ENCODE measurements around the gene ZNF718. TPM values are rescaled to one million over a fixed set of nuclear protein-coding genes. Genes with fewer than 3 reads are reported as not detected.

The ZNF718 gene
- total RNA-seq, 1 experiment from 2014 or later: 3.2 TPM

DNA sequence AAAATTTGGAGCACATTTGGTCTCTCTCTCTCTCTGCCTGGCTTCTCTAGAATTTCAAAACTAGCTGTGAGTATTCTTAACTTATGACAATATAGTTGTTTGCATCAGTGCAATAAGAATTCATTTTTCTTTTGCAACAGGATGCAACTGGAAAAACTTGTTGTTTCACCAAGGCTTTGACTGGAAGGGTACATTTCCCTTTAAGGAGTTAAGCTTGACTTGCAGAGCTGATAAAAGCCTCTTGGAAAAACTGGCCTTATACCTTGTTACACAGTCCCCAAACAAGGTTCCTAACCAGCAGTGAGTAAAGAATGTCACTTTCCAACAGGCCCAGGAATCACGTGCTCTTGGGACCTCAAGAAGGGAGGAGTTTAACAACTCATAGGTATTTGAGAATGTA, 25.9 kb upstream of the ZNF718 start:
- no peak overlapping the region for H2AFZ ChIP-seq (ENCODE audit: low read length)
- intact Hi-C loops (cut with micrococcal nuclease): no loop called here
- ChIA-PET POLR2A (ENCODE audit: unreplicated experiment) (no interaction called here), CTCF (no interaction called here)
- H3K9ac ChIP-seq (ENCODE audit: low read length): no peak overlapping the region
- H3K27ac ChIP-seq (ENCODE audit: low read length): no peak overlapping the region
- peaks cover 7% of the 10 kb centered on the region for H3K9me3 ChIP-seq (ENCODE audit: low read length)
- H3K79me2 ChIP-seq (ENCODE audit: low read length): no peaks in the 10 kb centered on the region
- no peaks in the 10 kb centered on the region for H3F3A ChIP-seq (ENCODE audit: low read length, unreplicated experiment)
- TF ChIP-seq EZH2phosphoT487 (IDR thresholded peaks at IDR 0.05; ENCODE audit: borderline replicate concordance, low read length) (no peak), EZH2 (IDR thresholded peaks at IDR 0.05; ENCODE audit: low read length, unreplicated experiment) (no peak)
- TF ChIP-seq, protein P1, sequence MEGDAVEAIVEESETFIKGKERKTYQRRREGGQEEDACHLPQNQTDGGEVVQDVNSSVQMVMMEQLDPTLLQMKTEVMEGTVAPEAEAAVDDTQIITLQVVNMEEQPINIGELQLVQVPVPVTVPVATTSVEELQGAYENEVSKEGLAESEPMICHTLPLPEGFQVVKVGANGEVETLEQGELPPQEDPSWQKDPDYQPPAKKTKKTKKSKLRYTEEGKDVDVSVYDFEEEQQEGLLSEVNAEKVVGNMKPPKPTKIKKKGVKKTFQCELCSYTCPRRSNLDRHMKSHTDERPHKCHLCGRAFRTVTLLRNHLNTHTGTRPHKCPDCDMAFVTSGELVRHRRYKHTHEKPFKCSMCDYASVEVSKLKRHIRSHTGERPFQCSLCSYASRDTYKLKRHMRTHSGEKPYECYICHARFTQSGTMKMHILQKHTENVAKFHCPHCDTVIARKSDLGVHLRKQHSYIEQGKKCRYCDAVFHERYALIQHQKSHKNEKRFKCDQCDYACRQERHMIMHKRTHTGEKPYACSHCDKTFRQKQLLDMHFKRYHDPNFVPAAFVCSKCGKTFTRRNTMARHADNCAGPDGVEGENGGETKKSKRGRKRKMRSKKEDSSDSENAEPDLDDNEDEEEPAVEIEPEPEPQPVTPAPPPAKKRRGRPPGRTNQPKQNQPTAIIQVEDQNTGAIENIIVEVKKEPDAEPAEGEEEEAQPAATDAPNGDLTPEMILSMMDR (conservative IDR thresholded peaks at IDR 0.05; ENCODE audit: low read depth, low read length): no peak
- no peaks in the 10 kb centered on the region for H3K27me3 ChIP-seq (ENCODE audit: low read length)
- DNase-seq (no peak), ATAC-seq (no peak)
- H3K4me3 ChIP-seq (ENCODE audit: low read length): no peak overlapping the region
- H4K20me1 ChIP-seq (ENCODE audit: low read length): no peaks in the 10 kb centered on the region
- no TSS peak for BruUV-seq (replicated peaks)
- no peak overlapping the region for H3K4me2 ChIP-seq (ENCODE audit: low read length)
- no peaks in the 10 kb centered on the region for H3K9me2 ChIP-seq (replicated peaks; ENCODE audit: low read length)
- no peaks in the 10 kb centered on the region for H3K36me3 ChIP-seq (ENCODE audit: low read depth, low read length)
- H3K4me1 ChIP-seq (ENCODE audit: insufficient read depth, low read length): no peaks in the 10 kb centered on the region

DNA sequence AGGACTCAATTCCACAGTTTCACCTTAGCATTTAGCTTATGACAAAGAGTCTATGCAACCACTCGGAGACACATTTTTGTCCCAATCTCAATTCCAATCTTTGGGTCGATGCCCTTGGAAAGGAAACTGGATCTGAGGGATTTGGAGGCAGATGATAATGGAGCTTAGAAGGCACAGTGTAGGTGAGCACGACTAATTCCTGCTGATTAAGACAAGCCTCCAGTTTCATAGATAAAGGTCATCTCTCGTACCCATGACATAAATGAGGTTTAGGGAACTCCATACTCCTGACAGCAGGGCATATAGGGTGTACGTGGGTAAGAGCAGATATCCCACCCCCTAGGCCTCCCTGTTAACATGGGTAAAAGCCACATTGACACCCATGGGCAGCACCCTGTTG, 24.4 kb upstream of the ZNF718 start:
- H3K4me3 ChIP-seq (ENCODE audit: low read length): no peak overlapping the region
- CTCF ChIA-PET: no interaction called here
- no peaks in the 10 kb centered on the region for H4K20me1 ChIP-seq (ENCODE audit: low read length)
- TF ChIP-seq, protein P1 (conservative IDR thresholded peaks at IDR 0.05; ENCODE audit: low read depth, low read length): no peak
- no peak for TF ChIP-seq EZH2 (IDR thresholded peaks at IDR 0.05; ENCODE audit: low read length, unreplicated experiment)
- TF ChIP-seq EZH2phosphoT487 (IDR thresholded peaks at IDR 0.05; ENCODE audit: borderline replicate concordance, low read length): no peak
- POLR2A ChIA-PET (ENCODE audit: unreplicated experiment): no interaction called here
- no peak overlapping the region for H3K4me2 ChIP-seq (ENCODE audit: low read length)
- H3K9me3 ChIP-seq (ENCODE audit: low read length): peaks cover 7% of the 10 kb centered on the region
- DNase-seq (no peak), ATAC-seq (no peak)
- H3K36me3 ChIP-seq (ENCODE audit: low read depth, low read length): no peaks in the 10 kb centered on the region
- no TSS peak for BruUV-seq (replicated peaks)
- no peak overlapping the region for H3K9ac ChIP-seq (ENCODE audit: low read length)
- intact Hi-C loops (cut with micrococcal nuclease): no loop called here
- no peak overlapping the region for H2AFZ ChIP-seq (ENCODE audit: low read length)
- H3K9me2 ChIP-seq (replicated peaks; ENCODE audit: low read length): no peaks in the 10 kb centered on the region
- H3K27me3 ChIP-seq (ENCODE audit: low read length): no peaks in the 10 kb centered on the region
- no peaks in the 10 kb centered on the region for H3K4me1 ChIP-seq (ENCODE audit: insufficient read depth, low read length)
- no peak overlapping the region for H3K27ac ChIP-seq (ENCODE audit: low read length)
- no peaks in the 10 kb centered on the region for H3F3A ChIP-seq (ENCODE audit: low read length, unreplicated experiment)
- no peaks in the 10 kb centered on the region for H3K79me2 ChIP-seq (ENCODE audit: low read length)

DNA sequence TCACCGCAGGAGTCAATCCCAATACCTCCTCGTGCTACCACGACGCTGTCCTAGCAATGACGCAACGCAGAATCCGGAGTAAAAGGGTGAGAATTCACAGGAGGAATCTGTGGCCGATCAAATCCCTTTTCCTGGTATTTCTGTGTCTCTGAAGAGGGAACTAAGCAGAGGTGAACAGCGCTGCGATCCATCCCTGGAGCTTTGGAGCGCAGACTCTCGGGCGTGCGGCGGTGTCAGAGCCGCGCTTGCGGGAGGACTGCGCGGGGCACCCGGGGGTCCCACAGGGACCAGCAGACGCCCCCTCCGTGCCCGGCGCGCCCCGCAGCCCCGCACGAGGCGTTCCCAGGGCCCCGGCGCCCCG, 17.2 kb upstream of the ZNF718 start:
- Histone ChIP-seq H3K4me3 (ENCODE audit: low read length) (no peak overlapping the region), H3K4me2 (ENCODE audit: low read length) (no peak overlapping the region), H3K27me3 (ENCODE audit: low read length) (no peaks in the 10 kb centered on the region), H3K9me3 (ENCODE audit: low read length) (no peaks in the 10 kb centered on the region), H3K9me2 (replicated peaks; ENCODE audit: low read length) (no peaks in the 10 kb centered on the region), H3K79me2 (ENCODE audit: low read length) (no peaks in the 10 kb centered on the region), H3K36me3 (ENCODE audit: low read depth, low read length) (no peaks in the 10 kb centered on the region), H3F3A (ENCODE audit: low read length, unreplicated experiment) (no peaks in the 10 kb centered on the region), H3K9ac (ENCODE audit: low read length) (no peak overlapping the region), H3K27ac (ENCODE audit: low read length) (no peak overlapping the region), H4K20me1 (ENCODE audit: low read length) (no peaks in the 10 kb centered on the region), H2AFZ (ENCODE audit: low read length) (no peak overlapping the region), H3K4me1 (ENCODE audit: insufficient read depth, low read length) (no peaks in the 10 kb centered on the region)
- ChIA-PET POLR2A (ENCODE audit: unreplicated experiment) (no interaction called here), CTCF (no interaction called here)
- BruUV-seq (replicated peaks): no TSS peak
- TF ChIP-seq, protein P1 (conservative IDR thresholded peaks at IDR 0.05; ENCODE audit: low read depth, low read length): no peak
- no peak for TF ChIP-seq EZH2phosphoT487 (IDR thresholded peaks at IDR 0.05; ENCODE audit: borderline replicate concordance, low read length)
- TF ChIP-seq EZH2 (IDR thresholded peaks at IDR 0.05; ENCODE audit: low read length, unreplicated experiment): no peak
- intact Hi-C loops (cut with micrococcal nuclease): no loop called here
- ATAC-seq (no peak), DNase-seq (no peak)

Data from PC-3 (cell line).